ENCODE data around the gene MINK1.
"Not testable (repeated sequence)": the region's sequence is repeated elsewhere in the genome, so short reads cannot be mapped to it uniquely, and the experiment has no call there.

The MINK1 gene

GRCh38 chr17:4850246-4850645 lies 17.1 kb downstream of the MINK1 start:
- no peak for DNase-seq

DNA sequence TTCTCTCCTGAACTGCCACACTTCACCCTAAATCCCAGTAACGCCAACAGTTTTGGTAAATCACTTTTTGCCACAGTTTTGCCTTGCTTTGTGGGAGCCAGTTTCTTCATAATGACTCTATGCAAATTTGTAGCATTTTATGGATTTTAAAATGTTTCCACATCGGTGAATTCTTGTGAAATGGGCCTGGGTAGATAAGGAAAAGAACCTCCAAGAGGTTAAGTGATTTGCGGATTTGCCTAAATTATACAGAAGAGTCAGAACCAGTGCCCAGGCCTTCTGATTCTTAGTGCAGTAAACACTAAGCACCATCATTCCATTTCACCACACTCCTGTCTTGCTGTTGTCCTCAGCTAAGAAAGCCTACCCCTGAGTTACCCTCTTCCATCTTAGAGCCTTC lies 17.9 kb downstream of the MINK1 start:
- DNase-seq = no peak

DNA sequence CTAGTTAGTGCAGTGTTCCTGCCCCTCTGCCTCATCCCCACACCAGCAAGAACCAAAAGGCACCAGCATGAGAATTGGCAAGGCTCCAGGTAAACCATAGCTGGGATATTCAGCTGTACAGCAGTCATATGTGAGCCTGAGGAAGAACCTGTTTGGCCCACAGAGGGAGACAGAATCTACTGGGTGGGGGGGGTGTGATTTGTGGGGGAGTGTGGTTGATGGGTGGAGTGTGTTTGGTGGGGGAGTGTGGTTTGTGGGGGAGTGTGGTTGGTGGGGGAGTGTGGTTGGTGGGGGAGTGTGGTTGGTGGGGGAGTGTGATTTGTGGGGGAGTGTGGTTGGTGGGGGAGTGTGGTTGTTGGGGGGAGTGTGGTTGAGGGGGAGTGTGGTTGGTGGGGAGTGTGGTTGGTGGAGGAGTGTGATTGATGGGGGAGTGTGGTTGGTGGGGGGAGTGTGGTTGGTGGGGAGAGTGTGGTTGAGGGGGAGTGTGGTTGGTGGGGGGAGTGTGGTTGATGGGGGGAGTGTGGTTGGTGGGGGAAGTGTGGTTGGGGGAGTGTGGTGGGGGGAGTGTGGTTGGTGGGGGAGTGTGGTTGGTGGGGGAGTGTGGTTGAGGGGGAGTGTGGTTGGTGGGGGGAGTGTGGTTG lies 19.5 kb downstream of the MINK1 start:
- DNase-seq = no peak

GRCh38 chr17:4853208-4853671 lies 20.1 kb downstream of the MINK1 start:
- DNase-seq = no peak

GRCh38 chr17:4854111-4854681 lies 21.1 kb downstream of the MINK1 start:
- no peak for DNase-seq

GRCh38 chr17:4856271-4856936 lies 23.3 kb downstream of the MINK1 start:
- DNase-seq = no peak

DNA sequence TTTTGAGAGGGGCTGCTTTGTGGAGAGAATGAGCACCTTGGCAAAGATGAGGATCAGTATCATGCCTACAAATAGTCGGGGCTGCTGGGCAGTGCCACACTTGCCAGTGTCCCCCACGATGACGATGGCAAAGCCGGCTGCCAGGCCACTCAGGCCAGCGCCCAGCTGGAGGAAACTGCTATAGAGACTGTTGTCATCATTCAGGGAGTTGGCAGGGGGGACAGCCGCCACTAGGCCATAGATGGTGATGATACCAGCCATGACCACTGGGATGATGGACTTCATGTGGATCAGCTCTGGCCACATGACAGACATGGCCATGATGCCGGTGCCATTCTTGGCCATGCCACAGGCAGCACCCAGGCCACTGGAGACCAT lies 23.8 kb downstream of the MINK1 start:
- DNase-seq = no peak

- DNase-seq = not testable (repeated sequence)
These were observed 24.2 kb downstream of the MINK1 start for GRCh38 chr17:4857347-4857746.

- DNase-seq = no peak
These were observed 25.1 kb downstream of the MINK1 start for GRCh38 chr17:4858068-4858881.

DNA sequence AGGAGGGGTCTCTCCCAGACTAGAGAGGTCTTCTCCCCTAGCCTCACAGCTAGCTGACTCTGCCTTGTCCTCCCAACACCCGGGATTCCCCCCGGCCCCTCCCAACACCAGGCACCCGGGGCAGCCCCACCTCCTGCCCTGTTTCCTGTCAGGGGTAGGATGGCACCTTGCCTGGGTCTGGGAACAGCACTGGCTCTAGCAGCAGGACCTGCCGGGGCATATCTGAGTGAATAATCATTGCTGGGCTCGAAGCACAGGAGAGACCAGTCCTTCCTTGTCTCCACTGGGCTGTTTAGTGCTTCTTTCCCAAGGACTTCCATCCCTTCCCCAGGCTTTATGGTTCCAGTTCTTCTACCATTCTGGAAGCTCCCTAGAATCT lies 25.7 kb downstream of the MINK1 start:
- no peak for DNase-seq

- DNase-seq = no peak
These were observed 26.9 kb downstream of the MINK1 start for GRCh38 chr17:4859816-4860625.

DNA sequence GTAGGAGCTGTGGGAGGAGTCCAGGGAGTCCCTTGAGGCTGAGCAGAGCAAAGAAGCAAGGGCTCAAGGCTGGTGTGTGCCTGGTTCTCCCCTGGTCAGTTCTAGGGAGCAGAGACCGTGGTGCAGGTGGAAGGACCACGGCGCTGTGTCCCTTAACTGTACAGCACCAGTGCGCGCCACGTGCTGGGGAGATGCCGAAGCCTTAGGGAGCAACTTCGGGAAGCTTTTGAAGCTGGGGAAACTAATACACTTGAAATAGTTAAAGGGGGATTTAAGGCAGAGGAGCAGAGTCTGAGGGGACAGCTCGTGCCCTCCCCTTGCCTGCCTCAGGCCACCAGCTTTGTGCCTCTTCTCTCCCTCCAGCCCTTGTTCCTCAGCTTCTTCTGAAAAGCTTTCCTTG lies 27.5 kb downstream of the MINK1 start:
- no peak for DNase-seq

GRCh38 chr17:4861052-4861451 lies 27.9 kb downstream of the MINK1 start:
- DNase-seq = no peak

GRCh38 chr17:4862720-4863119 lies 29.6 kb downstream of the MINK1 start:
- DNase-seq = no peak

DNA sequence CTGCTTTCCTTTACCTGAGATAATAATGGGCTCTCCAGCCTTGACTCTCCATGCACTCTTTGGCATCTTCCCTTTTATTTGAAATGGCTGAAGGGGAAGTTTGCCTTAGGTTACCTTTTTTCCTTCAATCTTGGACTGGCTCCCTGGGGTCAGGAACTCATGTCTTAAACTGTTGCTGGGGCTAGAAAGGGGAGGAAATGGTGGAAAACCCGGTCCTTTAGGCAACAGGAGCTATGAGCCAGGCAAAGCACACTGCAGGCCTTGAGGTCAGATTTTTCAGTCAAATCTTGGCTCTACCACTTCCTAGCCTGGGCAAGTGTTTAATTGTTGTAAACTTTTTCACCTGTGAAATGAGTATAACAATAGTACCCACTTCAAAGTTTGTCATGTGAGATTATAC lies 30.2 kb downstream of the MINK1 start:
- no peak for DNase-seq

DNA sequence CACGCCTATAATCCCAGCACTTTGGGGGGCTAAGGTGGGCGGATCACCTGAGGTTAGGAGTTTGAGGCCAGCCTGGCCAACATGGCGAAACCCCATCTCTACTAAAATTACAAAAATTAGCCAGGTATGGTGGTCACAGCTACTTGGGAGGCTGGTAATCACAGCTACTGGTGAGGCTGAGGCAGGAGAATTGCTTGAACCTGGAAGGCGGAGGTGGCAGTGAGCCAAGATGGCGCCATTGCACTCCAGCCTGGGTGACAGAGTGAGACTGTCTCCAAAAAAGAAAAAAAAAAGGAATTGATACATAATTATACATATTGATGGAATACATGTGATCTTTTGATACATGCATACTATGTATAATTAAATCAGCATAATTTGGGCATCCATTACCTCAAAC lies 34.4 kb downstream of the MINK1 start:
- DNase-seq = not testable (repeated sequence)

DNA sequence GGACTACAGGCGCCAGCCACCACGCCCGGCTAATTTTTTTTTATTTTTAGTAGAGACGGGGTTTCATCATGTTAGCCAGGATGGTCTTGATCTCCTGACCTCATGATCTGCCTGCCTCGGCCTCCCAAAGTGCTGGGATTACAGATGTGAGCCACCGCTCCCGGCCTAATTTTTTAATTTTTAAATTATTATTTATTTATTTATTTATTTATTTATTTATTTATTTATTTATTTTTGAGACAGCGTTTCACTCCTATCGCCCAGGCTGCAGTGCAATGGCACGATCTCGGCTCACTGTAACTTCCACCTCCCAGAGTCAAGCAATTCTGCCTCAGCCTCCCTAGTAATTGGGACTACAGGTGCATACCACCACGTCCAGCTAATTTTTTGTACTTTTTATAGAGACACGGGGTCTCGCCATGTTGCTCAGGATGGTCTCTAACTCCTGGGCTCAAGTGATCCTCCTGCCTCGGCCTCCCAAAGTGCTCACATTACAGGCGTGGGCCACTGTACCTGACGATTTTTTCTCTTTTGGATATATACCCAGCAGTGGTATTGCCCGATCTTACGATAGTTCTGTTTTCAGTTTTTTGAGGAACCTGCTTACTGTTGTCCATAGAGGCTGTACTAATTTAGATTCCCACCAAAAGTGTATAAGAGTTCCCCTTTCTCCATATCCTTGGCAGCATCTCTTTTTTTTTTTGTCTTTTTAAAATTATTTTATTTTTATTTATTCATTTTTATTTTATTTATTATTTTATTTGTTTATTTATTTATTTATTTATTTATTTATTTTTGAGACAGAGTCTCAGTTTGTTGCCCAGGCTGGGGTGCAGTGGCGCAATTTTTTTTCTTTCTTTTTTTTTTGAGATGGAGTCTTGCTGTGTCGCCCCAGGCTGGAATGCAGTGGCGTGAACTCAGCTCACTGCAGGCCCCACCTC lies 36.2 kb downstream of the MINK1 start:
- not testable (repeated sequence) for DNase-seq

DNA sequence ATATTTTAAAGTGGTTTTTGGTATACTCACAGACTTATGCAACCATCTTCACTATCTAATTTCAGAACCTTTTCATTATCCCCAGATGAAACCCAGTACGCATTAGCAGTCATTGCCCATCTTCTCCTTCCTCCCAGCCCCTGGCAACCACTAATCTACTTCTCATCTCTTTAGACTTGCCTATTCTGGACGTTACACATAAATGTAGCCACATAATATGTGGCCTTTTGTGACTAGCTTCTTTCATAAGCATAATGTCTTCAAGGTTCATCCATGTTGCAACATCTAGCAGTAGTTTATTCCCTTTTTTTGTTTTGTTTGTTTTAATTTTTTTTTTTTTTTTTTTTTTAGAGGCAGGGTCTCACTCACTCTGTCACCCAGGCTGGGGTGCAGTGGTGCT lies 37.7 kb downstream of the MINK1 start:
- no peak for DNase-seq

GRCh38 chr17:4872786-4873185 lies 39.6 kb downstream of the MINK1 start:
- DNase-seq = no peak

DNA sequence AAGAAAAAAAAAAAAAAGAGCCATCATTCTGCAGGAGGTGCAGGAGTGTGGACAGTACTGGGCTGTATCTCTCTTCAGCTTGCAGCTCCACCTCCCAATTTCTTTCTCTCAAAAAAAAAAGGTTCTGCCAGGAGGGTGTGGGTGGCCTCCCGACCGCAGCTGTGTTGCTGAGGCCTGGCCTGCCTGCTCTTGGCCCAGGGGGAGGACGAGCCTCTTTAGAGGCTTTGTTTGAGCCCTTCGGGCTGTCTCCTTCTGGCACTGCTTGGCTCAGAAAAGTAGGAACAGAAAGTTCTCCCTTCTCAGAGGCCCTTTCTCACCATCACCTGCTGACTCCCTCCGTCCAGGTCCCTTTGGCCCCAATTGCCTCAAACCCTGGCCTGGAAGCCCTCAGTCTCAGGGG lies 43.9 kb downstream of the MINK1 start:
- no peak for DNase-seq

DNA sequence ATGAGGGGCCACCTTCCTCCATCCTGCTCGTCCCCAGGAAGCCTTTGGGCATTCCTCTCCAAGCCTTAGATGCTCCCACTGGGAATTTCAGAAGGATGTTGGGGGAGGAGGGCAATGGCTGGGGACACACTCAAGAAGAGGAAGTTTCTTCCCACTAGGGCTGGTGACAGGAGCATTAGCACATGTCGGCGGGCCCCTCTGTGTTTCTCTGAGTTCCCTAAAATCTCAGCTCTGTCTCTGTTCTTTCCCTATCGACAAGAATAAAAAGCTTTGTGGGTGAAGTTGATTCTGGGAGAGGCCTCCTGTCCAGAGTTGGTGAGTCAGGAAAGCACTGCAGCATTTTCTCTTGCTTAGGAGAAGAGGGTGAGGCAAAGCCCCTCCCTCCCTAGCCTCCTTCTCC lies 46.5 kb downstream of the MINK1 start:
- no peak for DNase-seq

GRCh38 chr17:4880857-4881256 lies 47.7 kb downstream of the MINK1 start:
- no peak for DNase-seq
